Loucy (cell line): ENCODE results near the gene CNOT10.
"Not testable (repeated sequence)": the region's sequence is repeated elsewhere in the genome, so short reads cannot be mapped to it uniquely, and the experiment has no call there.

Source experiments
- H2AFZ ChIP-seq: fragments of 200-600 bp; sonication (generic); 2 replicates; pipeline ENCODE4 v1.6.0; 2016; ENCODE audit warnings: antibody characterized with exemption, mild to moderate bottlenecking, low read length, moderate library complexity
- H3F3A ChIP-seq: fragments of 200-600 bp; 2 replicates; pipeline ENCODE4 v1.6.0; 2016; ENCODE audit warnings: antibody characterized with exemption, low read depth, mild to moderate bottlenecking
- H3K27me3 ChIP-seq: fragments of 200-600 bp; sonication (generic); 2 replicates; pipeline ENCODE4 v1.6.1; 2014; ENCODE audit warnings: low read length, mild to moderate bottlenecking; ENCODE audit not compliant: insufficient read depth, poor library complexity, severe bottlenecking
- H3K36me3 ChIP-seq: fragments of 200-600 bp; sonication (generic); 2 replicates; pipeline ENCODE4 v1.6.1; 2016; ENCODE audit warnings: low read length; ENCODE audit not compliant: insufficient read depth
- H3K4me1 ChIP-seq: fragments of 200-600 bp; sonication (generic); 2 replicates; pipeline ENCODE4 v1.5.1; 2014; ENCODE audit warnings: low read length, mild to moderate bottlenecking; ENCODE audit not compliant: insufficient read depth, poor library complexity, severe bottlenecking
- H3K4me2 ChIP-seq: fragments of 200-600 bp; sonication (generic); 2 replicates; pipeline ENCODE4 v1.6.0; 2014; ENCODE audit warnings: antibody characterized with exemption, low read length, low read depth, mild to moderate bottlenecking; ENCODE audit not compliant: poor library complexity, severe bottlenecking
- H3K4me3 ChIP-seq: fragments of 200-600 bp; sonication (generic); 2 replicates; pipeline ENCODE4 v1.5.1; 2014; ENCODE audit warnings: low read length, mild to moderate bottlenecking, mixed read lengths; ENCODE audit not compliant: poor library complexity, severe bottlenecking
- H3K79me2 ChIP-seq: fragments of 200-600 bp; sonication (generic); 2 replicates; pipeline ENCODE4 v1.6.1; 2014; ENCODE audit warnings: low read length; ENCODE audit not compliant: insufficient read depth
- H3K9ac ChIP-seq: fragments of 200-600 bp; sonication (generic); 2 replicates; pipeline ENCODE4 v1.6.0; 2014; ENCODE audit warnings: mild to moderate bottlenecking, low read depth, low read length, moderate library complexity; ENCODE audit not compliant: poor library complexity, severe bottlenecking
- H3K9me2 ChIP-seq: fragments of 200-600 bp; sonication (generic); replicated peaks from 2 replicates; pipeline ENCODE4 v1.6.1; 2016; ENCODE audit warnings: low read depth, low read length, mixed read lengths
- H3K9me3 ChIP-seq: fragments of 200-600 bp; sonication (generic); 2 replicates; pipeline ENCODE4 v1.6.1; 2014; ENCODE audit warnings: mild to moderate bottlenecking, antibody characterized with exemption, low read length, low read depth; ENCODE audit not compliant: insufficient read depth
- H4K20me1 ChIP-seq: fragments of 200-600 bp; sonication (generic); 2 replicates; pipeline ENCODE4 v1.6.0; 2014; ENCODE audit warnings: antibody characterized with exemption, low read length, mild to moderate bottlenecking; ENCODE audit not compliant: insufficient read depth, poor library complexity, severe bottlenecking
- EZH2phosphoT487 ChIP-seq: fragments of 200-600 bp; IDR thresholded peaks from 2 replicates; pipeline ENCODE4 v1.6.1; 2018; ENCODE audit warnings: antibody characterized with exemption, mild to moderate bottlenecking, moderate library complexity, borderline replicate concordance
- TF ChIP-seq, protein P1 (sequence below): fragments of 200-600 bp; sonication (generic); conservative IDR thresholded peaks from 2 replicates; pipeline ENCODE4 v1.5.1; 2014; ENCODE audit warnings: mild to moderate bottlenecking, antibody characterized with exemption, low read length

Gene CNOT10

DNA sequence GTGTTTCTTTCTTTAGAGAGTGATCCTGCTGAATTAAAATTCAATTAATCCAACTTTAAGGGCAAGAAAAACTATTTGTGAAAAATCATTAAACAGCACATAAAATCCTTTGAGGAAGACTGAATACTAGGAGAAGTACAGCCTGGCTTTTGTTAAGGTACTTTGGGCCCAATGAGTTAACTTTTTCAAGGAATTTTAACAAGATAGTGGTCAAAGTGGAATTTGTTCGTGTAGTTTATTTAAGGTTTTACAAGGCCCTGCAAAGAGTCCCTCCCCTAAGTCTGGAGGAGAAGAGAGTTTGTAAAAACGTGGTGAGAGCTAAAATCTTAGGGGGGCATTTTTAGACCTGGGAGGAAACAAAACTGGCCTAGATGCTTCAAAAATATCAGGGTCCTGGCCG is 106.8 kb downstream of the CNOT10 start:
- Histone ChIP-seq H3K4me1 (no peaks in the 10 kb centered on the region), H3K4me2 (no peak overlapping the region), H3K36me3 (no peaks in the 10 kb centered on the region), H3K9me3 (no peaks in the 10 kb centered on the region), H3K27me3 (no peaks in the 10 kb centered on the region), H2AFZ (no peak overlapping the region), H4K20me1 (no peaks in the 10 kb centered on the region), H3K79me2 (no peaks in the 10 kb centered on the region), H3K4me3 (no peak overlapping the region), H3K9me2 (no peaks in the 10 kb centered on the region), H3K9ac (no peak overlapping the region), H3F3A (no peaks in the 10 kb centered on the region)
- no peak for TF ChIP-seq EZH2phosphoT487
- TF ChIP-seq, protein P1, sequence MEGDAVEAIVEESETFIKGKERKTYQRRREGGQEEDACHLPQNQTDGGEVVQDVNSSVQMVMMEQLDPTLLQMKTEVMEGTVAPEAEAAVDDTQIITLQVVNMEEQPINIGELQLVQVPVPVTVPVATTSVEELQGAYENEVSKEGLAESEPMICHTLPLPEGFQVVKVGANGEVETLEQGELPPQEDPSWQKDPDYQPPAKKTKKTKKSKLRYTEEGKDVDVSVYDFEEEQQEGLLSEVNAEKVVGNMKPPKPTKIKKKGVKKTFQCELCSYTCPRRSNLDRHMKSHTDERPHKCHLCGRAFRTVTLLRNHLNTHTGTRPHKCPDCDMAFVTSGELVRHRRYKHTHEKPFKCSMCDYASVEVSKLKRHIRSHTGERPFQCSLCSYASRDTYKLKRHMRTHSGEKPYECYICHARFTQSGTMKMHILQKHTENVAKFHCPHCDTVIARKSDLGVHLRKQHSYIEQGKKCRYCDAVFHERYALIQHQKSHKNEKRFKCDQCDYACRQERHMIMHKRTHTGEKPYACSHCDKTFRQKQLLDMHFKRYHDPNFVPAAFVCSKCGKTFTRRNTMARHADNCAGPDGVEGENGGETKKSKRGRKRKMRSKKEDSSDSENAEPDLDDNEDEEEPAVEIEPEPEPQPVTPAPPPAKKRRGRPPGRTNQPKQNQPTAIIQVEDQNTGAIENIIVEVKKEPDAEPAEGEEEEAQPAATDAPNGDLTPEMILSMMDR: no peak

DNA sequence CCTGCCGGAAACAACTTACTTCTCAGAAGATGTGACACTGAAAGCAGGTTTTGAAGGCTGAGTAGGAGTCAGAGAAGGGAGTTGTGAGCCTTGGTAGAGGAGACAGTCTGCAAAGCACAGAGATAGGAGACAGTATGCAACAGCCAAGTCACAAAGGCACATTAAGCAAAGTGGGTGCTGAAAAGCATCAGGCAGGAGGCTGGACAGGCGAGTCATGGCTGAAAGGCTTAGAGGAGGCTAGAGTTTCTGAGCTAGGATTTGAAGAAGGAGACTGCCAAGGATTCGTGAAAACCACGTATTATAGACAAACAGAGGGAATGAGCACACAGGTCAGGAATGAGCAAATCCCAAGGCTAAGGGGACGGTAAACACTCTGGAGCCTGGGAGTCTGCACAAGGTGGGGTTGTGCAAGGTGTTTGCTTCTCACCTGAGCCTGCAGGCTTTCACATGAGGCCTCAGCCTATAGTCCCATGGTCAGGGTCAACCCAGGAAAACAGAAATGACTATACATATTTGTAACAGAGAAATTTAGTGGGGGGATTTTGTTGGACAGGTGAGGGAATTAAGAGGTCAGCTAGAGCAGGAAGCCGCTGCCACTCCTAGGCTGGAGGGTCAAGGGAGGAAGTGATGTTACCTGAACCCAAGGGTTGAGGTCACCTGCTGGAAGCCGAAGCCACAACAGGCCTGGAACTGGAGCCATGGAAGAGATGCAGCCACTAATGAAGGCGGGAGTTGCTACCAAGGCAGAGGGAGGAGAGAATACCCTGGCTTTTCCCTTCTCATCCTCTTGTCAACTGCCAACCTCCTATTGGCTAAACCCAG is 109.7 kb downstream of the CNOT10 start:
- H3K4me1 ChIP-seq: no peaks in the 10 kb centered on the region
- TF ChIP-seq, protein P1: no peak
- no peak overlapping the region for H3K9ac ChIP-seq
- no peak overlapping the region for H3K4me2 ChIP-seq
- no peaks in the 10 kb centered on the region for H3K9me2 ChIP-seq
- no peaks in the 10 kb centered on the region for H3F3A ChIP-seq
- no peaks in the 10 kb centered on the region for H3K27me3 ChIP-seq
- H3K4me3 ChIP-seq: no peak overlapping the region
- H3K36me3 ChIP-seq: no peaks in the 10 kb centered on the region
- H2AFZ ChIP-seq: no peak overlapping the region
- H4K20me1 ChIP-seq: no peaks in the 10 kb centered on the region
- no peaks in the 10 kb centered on the region for H3K79me2 ChIP-seq
- no peaks in the 10 kb centered on the region for H3K9me3 ChIP-seq

DNA sequence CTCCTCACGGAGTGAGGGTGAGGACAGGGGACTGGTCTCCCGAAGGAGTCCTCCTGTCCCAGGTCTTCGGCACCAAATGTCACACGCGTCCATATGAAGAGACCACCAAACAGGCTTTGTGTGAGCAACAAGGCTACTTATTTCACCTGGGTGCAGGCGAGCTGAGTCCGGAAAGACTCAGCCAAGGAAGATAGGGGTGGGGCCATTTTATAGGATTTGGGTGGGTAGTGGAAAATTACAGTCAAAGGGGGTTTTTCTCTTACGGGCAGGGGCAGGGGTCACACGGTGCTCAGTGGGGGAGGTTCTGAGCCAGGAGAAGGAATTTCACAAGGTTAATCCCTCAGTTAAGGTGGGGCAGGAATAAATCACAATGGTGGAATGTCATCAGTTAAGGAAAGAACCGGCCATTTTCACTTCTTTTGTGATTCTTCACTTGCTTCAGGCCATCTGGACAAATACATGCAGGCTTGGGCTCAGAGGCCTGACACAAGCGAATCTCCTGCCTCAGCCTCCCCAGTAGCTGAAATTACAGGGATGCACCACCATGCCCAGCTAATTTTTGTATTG is 111.5 kb downstream of the CNOT10 start:
- H3K9me2 ChIP-seq, H3F3A ChIP-seq, H3K9ac ChIP-seq, H3K9me3 ChIP-seq, H2AFZ ChIP-seq, H3K4me1 ChIP-seq, H3K79me2 ChIP-seq, H3K4me2 ChIP-seq, H3K27me3 ChIP-seq, H3K36me3 ChIP-seq, H4K20me1 ChIP-seq, H3K4me3 ChIP-seq: not testable (repeated sequence)

DNA sequence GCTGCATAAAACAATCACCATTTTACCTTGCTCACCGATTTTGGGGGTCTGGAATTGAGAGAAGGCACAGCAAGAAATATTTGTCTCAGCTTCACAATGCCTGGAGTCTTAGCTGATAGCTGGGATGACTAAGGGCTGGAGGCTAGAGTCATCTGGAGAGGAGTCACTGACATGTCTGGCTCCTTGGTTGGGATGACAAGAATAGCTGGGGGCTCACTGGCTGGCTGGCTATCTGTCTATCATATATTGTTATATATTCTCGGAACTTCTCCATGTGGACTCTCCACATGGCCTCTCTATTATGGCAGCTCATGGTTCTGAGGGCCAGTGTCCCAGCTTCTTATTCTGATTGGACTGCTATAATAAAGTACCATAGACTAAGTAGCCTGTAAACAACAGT is 112.8 kb downstream of the CNOT10 start:
- no peak for TF ChIP-seq EZH2phosphoT487
- TF ChIP-seq, protein P1: no peak
- Histone ChIP-seq H3K9me2 (no peaks in the 10 kb centered on the region), H4K20me1 (no peaks in the 10 kb centered on the region), H3K4me2 (no peak overlapping the region), H3K9me3 (no peaks in the 10 kb centered on the region), H3K4me3 (no peak overlapping the region), H3K27me3 (no peaks in the 10 kb centered on the region), H3K36me3 (no peaks in the 10 kb centered on the region), H3K79me2 (no peaks in the 10 kb centered on the region), H3F3A (no peaks in the 10 kb centered on the region), H3K9ac (no peak overlapping the region), H3K4me1 (no peaks in the 10 kb centered on the region), H2AFZ (no peak overlapping the region)

DNA sequence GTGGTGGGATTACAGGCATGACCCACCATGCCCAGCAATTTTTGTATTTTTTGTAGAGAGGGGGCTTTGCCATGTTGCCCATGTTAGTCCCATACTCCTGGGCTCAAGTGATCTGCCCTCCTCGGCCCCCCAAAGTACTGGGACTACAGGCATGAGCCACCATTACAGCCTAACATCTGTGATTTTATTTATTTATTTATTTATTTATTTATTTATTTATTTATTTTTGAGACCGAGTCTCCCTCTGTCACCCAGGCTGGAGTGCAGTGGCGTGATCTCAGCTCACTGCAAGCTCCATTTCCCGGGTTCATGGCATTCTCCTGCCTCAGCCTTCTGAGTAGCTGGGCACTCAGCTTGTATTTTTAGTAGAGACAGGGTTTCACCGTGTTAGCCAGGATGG is 116.5 kb downstream of the CNOT10 start:
- H3F3A ChIP-seq, H3K4me3 ChIP-seq, H3K9me3 ChIP-seq, H3K4me2 ChIP-seq, H3K36me3 ChIP-seq, H3K79me2 ChIP-seq, H3K4me1 ChIP-seq, H2AFZ ChIP-seq, H3K27me3 ChIP-seq, H3K9ac ChIP-seq, H3K9me2 ChIP-seq, H4K20me1 ChIP-seq: not testable (repeated sequence)
